Prostate gland (tissue), 2 donors: ENCODE results near the gene TESK2.
A peak's percentile ranks its signal among the peaks of the same experiment; 100 is the strongest.

Experiments used
- POLR2A ChIP-seq: fragments of 450-650 bp; IDR thresholded peaks from one replicate; pipeline ENCODE4 v1.6.1; 2016; ENCODE audit warnings: antibody characterized with exemption, mild to moderate bottlenecking
- POLR2AphosphoS5 ChIP-seq: sonication (generic); formaldehyde crosslinking; IDR thresholded peaks from one replicate; pipeline ENCODE4 v1.6.1; 2017; ENCODE audit warnings: antibody characterized with exemption
- TF ChIP-seq, protein P1 (sequence below), 4 experiments: fragments of 200-600 bp in 2 of 4; fragments of 450-650 bp in 2 of 4; sonication (generic) in 2 of 4; IDR thresholded peaks; 1 replicate in 3 of 4; 2 replicates in 1 of 4; pipeline ENCODE4 v1.5.1; 2016 to 2019; ENCODE audit warnings: antibody characterized with exemption in 4 of 4, mild to moderate bottlenecking in 2 of 4, moderate library complexity in 2 of 4

DNA sequence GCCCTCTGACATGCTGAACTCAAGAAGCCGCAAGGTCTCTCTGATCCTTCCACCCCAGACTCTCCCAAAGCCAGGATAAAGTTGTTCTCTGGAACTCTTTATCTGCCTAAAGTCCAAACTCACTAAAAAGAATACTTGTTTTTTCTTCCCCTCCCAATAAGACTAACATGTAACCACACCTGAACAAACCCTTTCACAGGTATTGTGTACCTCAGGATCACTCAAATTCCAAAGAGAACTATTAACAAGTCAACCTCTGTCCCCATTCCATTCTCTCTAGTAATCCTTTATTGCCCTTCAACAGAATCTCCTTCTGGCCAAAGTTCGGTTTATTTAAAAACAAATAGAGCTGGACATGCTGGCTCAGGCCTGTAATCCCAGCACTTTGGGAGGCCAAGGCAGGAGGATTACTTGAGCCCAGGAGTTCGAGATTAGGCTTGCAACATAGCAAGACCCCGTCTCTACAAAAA, 155.1 kb downstream of the TESK2 start:
- TF ChIP-seq, protein P1, sequence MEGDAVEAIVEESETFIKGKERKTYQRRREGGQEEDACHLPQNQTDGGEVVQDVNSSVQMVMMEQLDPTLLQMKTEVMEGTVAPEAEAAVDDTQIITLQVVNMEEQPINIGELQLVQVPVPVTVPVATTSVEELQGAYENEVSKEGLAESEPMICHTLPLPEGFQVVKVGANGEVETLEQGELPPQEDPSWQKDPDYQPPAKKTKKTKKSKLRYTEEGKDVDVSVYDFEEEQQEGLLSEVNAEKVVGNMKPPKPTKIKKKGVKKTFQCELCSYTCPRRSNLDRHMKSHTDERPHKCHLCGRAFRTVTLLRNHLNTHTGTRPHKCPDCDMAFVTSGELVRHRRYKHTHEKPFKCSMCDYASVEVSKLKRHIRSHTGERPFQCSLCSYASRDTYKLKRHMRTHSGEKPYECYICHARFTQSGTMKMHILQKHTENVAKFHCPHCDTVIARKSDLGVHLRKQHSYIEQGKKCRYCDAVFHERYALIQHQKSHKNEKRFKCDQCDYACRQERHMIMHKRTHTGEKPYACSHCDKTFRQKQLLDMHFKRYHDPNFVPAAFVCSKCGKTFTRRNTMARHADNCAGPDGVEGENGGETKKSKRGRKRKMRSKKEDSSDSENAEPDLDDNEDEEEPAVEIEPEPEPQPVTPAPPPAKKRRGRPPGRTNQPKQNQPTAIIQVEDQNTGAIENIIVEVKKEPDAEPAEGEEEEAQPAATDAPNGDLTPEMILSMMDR (IDR thresholded peaks at IDR 0.05), result no peak
- TF ChIP-seq POLR2A (no peak), POLR2AphosphoS5 (peak; percentile 26)
